ENCODE data around the gene ADAMTS2. TPM values are rescaled to one million over a fixed set of nuclear protein-coding genes. Genes with fewer than 3 reads are reported as not detected.

The ADAMTS2 gene
- total and polyA plus RNA-seq, 11 donors, result 1.1 to 23.0 (median 5.5) TPM

DNA sequence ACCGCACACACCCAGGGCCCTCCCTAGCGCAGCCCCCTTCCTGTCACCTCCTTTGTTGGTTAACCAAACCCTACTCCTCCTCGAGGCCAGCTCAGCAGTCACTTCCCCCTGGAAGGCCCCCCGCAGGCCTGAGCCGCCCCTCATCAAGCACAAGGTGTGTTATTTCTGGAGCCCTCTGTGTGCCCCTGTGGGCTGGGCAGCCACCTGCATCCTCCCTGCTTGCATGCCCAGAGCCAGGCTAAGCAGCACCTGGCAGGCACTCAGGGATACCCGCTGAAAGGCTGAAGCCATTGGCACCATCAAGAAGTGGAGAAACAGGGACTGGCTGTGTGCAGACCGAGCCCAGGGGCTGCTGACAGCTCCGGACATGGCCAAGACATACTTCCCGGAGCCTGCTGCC lies 163.3 kb downstream of the ADAMTS2 start:
- peaks cover 0 to 15% (median 2%) of the 10 kb centered on the region in 12 donors for H3K9me3 ChIP-seq
- intact Hi-C loops (cut with DNase I), result no loop called here
- H3K27ac ChIP-seq, result no peak overlapping the region
- TF ChIP-seq, protein P1, sequence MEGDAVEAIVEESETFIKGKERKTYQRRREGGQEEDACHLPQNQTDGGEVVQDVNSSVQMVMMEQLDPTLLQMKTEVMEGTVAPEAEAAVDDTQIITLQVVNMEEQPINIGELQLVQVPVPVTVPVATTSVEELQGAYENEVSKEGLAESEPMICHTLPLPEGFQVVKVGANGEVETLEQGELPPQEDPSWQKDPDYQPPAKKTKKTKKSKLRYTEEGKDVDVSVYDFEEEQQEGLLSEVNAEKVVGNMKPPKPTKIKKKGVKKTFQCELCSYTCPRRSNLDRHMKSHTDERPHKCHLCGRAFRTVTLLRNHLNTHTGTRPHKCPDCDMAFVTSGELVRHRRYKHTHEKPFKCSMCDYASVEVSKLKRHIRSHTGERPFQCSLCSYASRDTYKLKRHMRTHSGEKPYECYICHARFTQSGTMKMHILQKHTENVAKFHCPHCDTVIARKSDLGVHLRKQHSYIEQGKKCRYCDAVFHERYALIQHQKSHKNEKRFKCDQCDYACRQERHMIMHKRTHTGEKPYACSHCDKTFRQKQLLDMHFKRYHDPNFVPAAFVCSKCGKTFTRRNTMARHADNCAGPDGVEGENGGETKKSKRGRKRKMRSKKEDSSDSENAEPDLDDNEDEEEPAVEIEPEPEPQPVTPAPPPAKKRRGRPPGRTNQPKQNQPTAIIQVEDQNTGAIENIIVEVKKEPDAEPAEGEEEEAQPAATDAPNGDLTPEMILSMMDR (IDR thresholded peaks at IDR 0.05), result no peak
- no peak for TF ChIP-seq POLR2A (IDR thresholded peaks at IDR 0.05)
- no peak overlapping the region for H3K4me3 ChIP-seq
- H3K36me3 ChIP-seq, result no peaks in the 10 kb centered on the region
- peaks cover 0 to 48% (median 0%) of the 10 kb centered on the region in 9 donors for H3K27me3 ChIP-seq
- WGBS, 4 donors, result 51 to 71% (median 59%) methylated on average over 9 of the region's 9 CpGs
- no peaks in the 10 kb centered on the region for H3K4me1 ChIP-seq
- ATAC-seq (no peak), DNase-seq (peak in 2 of 5 donors; percentile 1 to 15)

DNA sequence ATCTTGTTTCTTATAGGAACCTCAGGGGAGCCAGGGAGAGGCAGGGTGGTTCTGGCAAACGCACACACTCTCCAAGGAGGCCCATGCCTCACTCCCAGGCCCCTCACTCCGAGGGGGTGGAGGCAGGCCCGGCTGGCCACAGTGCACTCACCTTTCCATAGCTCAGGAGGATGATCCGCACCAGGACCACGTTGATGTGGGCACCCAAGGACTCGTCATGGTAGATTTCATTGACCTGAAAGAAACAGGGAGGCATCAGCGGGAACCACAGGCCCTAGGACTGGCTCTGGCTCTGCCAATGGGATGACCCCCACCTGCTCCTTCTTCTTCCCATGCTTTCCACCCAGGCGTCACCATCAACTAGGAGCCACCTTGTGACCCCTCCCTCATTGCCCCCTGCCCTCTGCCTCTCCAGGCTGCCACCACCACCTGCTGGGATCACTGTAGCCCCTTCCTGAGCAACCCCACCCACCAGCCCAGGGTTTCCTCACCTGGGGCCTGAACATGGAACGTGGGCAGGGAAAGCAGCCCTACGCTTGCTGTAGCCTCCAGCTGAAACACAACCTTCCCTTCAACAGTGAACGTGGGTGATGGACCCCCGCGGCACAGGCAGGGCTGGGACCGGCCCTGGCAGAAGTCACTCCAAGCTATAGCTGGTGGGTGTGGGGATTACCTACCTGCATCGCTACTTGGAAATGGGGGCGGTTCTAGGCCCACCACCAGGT lies 164.2 kb downstream of the ADAMTS2 start:
- TF ChIP-seq POLR2A (IDR thresholded peaks at IDR 0.05), result no peak
- TF ChIP-seq, protein P1 (IDR thresholded peaks at IDR 0.05), result no peak
- WGBS, 4 donors, result 86 to 93% (median 91%) methylated on average over 15 to 16 of the region's 16 CpGs

DNA sequence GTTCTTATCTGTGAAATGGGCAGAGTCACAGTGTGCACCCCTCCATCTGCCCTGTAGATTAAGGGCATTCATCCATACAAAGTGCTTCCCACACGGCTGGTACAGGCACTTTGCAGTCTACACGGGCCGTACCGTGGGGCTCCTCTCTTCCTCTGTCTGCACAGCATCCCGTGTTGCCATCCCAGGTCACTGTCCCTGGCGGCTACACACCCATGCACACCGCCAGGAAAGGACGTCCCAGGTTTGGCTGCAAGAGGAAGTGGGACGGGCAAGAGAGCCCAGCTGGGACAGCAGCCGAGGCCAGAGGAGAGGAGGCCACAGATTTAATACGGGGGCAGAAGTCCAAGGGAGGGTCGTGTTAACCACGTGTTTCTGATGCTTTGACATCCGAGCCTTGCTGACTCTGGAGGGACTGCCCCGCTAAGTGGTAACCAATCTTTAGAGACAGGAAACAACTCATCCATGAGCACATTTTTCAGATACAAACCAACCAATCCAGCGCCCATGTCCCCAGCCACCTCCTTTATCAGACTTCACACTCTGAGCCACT lies 165.1 kb downstream of the ADAMTS2 start:
- Histone ChIP-seq H3K27me3 (peaks cover 0 to 42% (median 0%) of the 10 kb centered on the region in 9 donors), H3K9me3 (peaks cover 0 to 15% (median 2%) of the 10 kb centered on the region in 12 donors), H3K4me1 (no peaks in the 10 kb centered on the region), H3K27ac (no peak overlapping the region), H3K4me3 (no peak overlapping the region), H3K36me3 (no peaks in the 10 kb centered on the region)
- no peak for ATAC-seq
- DNase-seq, result peak in 1 of 5 donors; percentile 54
- TF ChIP-seq, protein P1 (IDR thresholded peaks at IDR 0.05), result no peak
- TF ChIP-seq POLR2A (IDR thresholded peaks at IDR 0.05), result no peak
- 36 to 65% (median 60%) methylated on average over 8 to 16 of the region's 16 CpGs for WGBS, 4 donors
- intact Hi-C loops (cut with DNase I), result no loop called here

More for the DNA sequence above, 164.2 kb downstream of the ADAMTS2 start:
- Histone ChIP-seq H3K4me3 (no peak overlapping the region), H3K27ac (no peak overlapping the region), H3K27me3 (peaks cover 0 to 48% (median 0%) of the 10 kb centered on the region in 9 donors), H3K9me3 (peaks cover 0 to 15% (median 2%) of the 10 kb centered on the region in 12 donors), H3K4me1 (no peaks in the 10 kb centered on the region), H3K36me3 (no peaks in the 10 kb centered on the region)
- peak in 1 of 5 donors; percentile 11 for DNase-seq
- intact Hi-C loops (cut with DNase I), result no loop called here
- no peak for ATAC-seq
